Prostate gland (tissue), 2 donors: ENCODE measurements around the gene PROX2.

Experiments used
- CTCF ChIP-seq, 4 experiments: fragments of 200-600 bp in 2 of 4; fragments of 450-650 bp in 2 of 4; sonication (generic) in 2 of 4; IDR thresholded peaks; 1 replicate in 3 of 4; 2 replicates in 1 of 4; pipeline ENCODE4 v1.5.1; 2016 to 2019; ENCODE audit warnings: antibody characterized with exemption in 4 of 4, mild to moderate bottlenecking in 2 of 4, moderate library complexity in 2 of 4
- POLR2AphosphoS5 ChIP-seq: sonication (generic); formaldehyde crosslinking; IDR thresholded peaks from one replicate; pipeline ENCODE4 v1.6.1; 2017; ENCODE audit warnings: antibody characterized with exemption

DNA sequence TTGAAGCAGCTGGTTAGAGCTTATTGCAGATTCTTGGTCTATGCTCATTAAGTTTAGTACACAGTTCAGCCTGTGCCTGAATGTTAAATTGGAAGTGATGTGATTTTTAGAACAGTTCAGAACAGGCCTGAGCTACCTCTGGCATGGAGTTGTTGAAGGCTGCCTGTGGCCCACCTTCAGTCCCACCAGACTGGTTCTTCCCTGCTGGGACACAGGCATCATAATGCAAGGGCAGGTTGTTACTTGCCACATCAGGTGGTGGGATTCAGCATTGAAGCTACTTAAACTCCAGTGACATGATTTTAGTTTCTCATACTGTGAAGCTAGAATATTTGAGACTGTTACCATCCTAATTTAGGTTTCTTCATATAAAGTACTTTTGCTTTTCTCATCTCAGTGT, 49.4 kb downstream of the PROX2 start:
- no peak for TF ChIP-seq CTCF (IDR thresholded peaks at IDR 0.05)
- no peak for TF ChIP-seq POLR2AphosphoS5
